ENCODE measurements around the gene CD72.

CD72 gene, protein sequence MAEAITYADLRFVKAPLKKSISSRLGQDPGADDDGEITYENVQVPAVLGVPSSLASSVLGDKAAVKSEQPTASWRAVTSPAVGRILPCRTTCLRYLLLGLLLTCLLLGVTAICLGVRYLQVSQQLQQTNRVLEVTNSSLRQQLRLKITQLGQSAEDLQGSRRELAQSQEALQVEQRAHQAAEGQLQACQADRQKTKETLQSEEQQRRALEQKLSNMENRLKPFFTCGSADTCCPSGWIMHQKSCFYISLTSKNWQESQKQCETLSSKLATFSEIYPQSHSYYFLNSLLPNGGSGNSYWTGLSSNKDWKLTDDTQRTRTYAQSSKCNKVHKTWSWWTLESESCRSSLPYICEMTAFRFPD

DNA sequence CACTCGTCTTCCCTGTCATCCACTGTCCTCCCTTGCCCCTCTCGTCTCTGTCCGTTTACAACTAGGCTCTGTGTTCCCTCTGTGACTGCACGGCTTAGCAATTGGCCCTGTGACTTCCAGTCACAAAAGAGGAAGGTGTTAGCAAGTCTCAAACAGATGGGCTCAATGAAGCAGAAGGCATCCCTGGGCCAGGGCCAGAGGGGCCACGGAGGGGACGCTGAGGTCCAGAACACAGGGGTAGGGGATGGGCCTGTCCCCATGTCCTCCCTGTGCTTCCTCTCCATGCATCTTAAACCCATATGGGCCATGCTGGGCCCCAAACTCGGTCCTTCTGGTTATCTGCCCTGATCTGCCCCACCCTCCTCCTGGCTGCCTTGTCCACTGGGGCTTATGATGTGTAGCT is at the start of gene CD72:
Gene CD72 (minus strand): TSS at position 89 of the 403 bp plus-strand sequence. CDS start 110 bp downstream, outside the sequence.
- no peak for DNase-seq (ENCODE audit: low spot score)

DNA sequence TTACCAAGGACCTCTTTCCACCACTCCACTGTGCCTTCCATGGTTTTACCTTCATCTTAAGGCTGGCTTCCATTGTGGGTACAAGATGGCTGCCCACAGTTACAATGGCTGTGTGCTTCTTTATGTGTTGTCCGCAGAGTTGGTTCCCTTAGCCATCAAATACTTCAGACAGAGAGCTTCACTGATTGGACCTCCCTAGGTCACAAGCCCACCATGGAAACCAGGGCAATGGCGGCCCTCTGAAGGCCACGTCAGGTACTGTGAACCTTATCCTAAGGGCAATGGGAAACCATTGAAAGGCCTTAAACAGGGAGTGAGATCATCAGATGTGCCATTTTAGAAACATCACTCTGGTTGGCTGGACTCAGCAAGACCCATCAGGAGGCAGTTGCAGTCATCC is 49.7 kb upstream of the CD72 start:
- no peak for DNase-seq (ENCODE audit: low spot score)

DNA sequence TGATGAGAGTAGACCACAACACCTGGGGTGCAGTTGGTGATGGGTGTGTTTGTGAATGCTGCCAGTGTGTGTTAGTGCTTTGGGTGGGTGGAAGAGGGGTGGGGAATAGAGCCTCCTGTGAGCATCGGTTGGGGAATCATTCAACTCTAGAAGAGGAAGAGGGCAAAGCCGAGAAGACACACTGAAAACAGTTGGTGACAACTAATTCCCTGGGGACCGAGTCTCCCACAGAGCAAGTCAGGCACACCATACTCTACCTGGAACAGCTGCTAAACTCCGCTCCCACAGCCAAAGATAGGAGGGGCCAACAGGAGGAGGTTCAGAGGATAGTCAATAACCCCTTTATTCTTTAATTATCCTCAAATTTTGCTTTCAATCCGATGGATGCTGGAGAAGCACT is 48.3 kb upstream of the CD72 start:
- no peak for DNase-seq (ENCODE audit: low spot score)

DNA sequence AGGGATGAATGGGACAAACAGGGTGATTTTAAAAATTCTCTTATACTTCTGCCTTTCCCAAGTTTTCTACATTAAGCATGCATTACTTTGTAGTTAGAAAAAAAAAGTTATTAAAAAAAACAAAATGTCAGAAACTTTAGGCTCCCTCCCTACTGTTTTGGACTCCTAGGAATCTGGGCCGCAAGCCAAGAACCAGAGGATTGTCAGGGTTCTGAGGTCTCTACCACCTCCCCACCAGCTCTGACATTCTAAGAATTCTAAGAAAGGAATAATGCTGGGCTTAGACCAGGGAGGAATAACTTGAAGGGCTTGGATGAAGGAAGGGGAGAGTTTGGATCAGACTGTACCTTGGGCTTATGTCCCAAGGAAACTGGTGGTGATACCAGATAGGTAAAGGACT is 47.8 kb upstream of the CD72 start:
- DNase-seq (ENCODE audit: low spot score) = no peak

DNA sequence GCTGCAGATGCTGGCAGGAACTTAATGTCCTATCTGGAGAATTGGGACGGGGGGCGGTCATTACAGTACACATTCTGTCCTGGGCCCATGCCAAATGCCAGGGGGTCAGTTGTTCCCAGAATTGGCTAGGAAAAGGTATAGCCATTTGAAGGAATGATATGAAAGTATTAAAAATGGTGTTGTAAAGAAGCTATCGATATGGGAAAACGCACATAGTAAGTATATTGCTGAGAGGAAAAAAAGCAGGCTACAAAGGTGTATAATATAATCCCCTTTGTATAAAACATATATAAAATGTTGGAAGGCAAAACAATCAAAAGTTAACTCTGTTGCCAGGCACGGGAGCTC is 47.2 kb upstream of the CD72 start:
- no peak for DNase-seq (ENCODE audit: low spot score)

DNA sequence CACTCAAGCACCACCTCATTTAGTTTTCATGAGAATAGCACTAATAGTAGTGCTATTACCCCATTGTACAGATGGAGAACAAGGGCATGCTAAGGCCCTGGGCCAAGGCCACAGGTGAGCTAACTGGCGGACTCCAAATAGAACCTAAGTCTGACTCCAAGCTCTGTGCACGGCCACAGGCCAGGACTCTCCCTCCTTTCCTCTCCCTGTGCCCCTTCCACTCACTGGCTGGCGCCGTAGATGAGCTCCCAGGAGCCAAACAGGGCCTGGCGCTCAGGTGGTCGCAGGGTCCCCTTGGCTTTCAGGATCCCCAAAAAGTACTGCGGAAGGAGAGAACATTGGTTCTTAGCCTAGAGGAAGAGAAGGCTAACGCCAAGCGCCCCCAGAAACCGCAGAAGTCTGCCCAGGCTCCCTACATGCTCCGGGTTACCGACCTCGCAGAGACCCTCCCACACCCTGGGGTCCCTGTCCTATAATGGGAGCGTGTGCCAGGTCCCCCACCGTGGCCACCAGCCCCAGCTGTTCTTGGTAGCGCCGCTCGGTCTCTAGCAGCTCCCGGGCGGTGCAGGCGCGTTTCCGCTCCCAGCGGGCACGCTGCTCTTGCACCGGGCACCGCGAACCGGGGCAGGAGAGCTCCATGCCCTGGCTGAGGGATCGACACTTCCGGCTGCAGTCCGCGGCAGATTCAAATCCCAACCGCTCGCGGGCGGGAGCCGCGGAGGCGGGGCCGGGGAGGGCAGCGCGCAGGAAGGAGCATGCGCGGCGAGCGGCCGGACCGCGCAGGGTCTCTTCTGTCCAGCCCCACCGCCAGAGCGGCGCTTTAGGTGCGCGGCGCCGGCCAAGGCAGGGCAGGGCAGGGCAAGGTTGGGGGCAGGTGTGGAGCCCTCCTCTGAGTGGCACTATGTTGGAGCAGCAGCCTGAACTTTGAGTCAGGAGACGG is 46.6 kb upstream of the CD72 start, which contains the start of gene ARHGEF39:
Gene ARHGEF39 (minus strand): TSS at position 665 of the 940 bp plus-strand sequence. CDS start 26 bp downstream, at position 639.
- DNase-seq (ENCODE audit: low spot score) = peak; percentile 76

DNA sequence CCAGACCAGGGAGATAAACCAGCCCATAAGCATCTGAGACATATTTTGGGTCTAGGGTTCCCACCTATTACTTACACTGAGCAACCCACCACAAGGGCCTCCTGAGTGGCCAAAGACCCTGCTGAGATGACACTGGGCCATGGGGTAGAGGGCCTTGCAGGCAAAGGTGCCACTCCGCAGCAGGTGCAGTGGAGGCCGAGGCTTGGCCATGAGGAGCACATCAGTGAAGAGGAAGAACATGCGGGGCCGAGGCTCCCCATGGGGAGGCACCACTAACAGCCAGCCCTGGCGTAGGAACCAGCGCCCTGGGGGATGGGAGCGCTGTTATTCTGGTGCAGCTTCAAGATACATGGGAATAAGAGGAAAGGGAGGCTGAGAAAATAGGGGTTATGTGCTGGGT is 44.2 kb upstream of the CD72 start:
- DNase-seq (ENCODE audit: low spot score) = no peak

DNA sequence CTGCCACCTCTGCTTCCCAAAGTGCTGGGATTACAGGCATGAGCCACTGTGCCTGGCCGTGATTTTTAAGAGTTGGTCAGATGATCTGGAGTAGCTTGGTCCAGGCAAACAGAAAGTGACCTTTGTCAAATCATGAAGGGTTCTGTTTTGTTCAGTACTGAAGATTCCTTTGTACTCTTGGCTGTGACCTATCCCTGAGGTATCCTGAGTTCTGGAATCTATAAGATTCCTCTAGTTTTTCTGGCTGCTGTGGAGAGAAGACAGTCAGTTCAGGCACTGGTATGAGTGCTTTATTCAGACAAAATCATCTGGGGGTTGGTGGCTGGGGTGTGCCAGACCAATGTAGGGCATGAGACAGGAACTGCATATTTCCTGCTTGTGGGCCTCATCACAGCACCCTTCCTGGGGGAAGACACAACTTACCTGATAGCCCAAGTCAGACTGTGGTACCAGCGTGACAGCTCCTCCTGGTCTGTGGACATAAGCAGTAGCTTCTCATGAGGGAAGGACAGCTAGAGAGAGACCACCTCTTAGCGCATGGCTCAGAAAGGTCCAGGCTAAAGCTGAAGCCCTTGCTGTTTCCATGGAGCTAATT is 43.6 kb upstream of the CD72 start:
- no peak for DNase-seq (ENCODE audit: low spot score)

DNA sequence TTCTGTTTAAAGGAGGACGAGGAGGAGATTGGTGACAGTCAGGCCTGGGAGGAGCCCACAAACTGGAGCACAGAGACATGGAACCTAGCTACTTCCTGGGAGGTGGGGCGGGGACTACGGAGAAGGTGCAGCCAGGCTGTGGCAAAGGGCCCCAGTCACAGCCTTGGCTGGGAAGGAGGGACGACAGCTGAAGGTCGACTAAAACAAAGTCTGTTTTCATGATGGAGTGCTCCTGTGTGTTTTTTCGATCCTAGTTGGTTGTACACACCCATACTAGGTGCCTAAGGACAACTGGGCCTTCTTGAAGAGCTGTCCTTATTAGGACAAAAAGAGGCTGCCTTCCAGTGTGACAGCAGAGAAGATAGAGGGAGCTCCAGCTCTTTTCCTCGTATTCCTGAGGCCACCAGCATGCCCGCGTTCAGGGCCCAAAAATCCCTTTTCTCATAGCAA is 42.8 kb upstream of the CD72 start:
- DNase-seq (ENCODE audit: low spot score) = no peak

DNA sequence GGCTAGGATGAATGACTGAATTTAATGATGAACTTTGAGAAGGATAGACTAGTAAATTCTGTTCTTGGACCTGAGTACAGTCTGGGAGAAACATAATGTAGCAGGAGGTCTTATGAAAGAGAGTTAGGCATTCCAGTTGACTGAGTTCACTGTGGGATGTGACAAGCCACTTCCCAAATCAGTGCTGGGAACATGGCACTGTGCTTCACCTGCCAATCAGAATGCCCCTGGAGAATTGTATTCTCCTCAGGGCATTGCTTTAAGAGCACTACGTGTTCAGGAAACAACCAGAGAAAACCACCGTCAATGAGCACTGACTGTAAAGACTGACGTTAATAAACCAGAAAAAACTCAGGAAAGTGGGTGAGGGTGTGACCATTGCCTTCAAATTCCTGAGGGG is 41.1 kb upstream of the CD72 start:
- DNase-seq (ENCODE audit: low spot score) = no peak

DNA sequence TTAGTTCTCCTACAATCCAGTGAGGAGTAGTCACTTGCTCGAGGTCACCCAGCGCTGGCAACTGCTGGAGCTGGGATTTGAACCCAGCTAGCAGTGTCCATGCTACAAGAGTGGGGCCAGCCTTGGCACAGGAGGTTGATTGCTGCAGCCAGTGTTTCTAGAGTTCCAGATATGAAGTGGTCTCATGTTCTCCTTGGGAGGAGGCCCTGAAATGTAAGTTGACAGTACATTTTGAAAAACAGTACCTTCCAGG is 40.7 kb upstream of the CD72 start:
- no peak for DNase-seq (ENCODE audit: low spot score)

DNA sequence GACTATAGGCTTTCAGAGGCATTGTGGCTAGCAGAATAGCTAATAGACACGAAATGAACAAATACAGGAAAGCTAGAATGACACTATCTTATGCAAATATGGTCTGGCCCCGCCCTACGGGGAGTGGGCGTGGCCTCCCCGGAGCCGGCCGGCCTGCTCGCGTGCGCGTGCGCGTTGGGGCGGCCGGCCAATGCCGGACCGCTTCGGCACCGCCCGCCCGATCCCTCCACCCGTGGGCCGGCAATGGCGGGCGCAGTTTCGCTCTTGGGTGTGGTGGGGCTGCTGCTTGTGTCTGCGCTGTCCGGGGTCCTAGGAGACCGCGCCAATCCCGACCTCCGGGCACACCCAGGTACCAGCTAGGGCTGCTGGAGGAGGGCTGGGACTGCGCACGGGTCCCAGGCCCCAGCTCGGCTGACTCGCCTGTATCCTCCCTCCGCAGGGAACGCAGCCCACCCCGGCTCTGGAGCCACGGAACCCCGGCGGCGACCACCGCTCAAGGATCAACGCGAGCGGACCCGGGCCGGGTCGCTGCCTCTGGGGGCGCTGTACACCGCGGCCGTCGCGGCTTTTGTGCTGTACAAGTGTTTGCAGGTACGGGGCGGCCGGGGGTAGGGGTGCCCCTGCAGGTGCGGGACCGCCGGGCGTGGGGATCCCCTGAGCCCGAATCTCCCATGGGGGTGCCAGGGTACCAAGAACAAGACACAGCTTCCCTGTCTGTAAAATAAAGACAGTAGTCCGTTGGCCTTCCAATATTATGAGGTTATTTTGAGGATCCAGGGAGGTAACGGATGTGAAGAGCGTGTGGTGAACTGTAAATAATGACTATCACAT is 40.1 kb upstream of the CD72 start, which contains the start of gene CCDC107:
Gene CCDC107 (plus strand): TSS at position 156 of the 831 bp plus-strand sequence. CDS start 88 bp downstream, at position 244.
- DNase-seq (ENCODE audit: low spot score) = peak; percentile 92

DNA sequence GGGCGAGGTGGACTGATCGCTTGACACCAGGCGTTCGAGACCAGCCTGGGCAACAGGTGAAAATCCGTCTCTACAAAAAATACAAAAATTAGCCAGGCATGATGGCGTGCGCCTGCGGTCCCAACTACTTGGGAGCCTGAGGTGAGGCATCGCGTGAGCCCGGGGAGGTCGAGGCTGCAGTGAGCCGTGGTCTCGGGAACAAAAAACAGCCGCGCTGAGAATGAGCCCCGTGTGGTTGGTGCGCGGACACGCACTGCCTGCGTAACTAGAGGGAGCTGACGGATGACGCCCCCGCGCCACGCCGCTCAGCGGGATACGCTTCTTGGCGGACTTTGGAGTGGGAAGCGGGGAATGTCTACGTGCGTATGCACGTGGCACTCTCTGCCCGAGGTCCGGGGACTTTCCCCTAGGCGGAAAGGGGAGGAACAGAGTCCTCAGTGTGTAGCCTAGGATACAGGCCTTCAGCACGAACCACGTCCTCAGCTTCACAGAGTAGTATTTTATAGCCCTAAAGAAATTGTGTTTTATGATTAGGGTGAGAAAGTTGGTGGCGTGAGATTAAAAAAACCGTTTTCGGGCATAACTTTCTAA is 39.4 kb upstream of the CD72 start, which contains the start of gene RMRP:
Gene RMRP (minus strand): TSS at position 474 of the 591 bp plus-strand sequence.
- DNase-seq (ENCODE audit: low spot score) = peak; percentile 97

DNA sequence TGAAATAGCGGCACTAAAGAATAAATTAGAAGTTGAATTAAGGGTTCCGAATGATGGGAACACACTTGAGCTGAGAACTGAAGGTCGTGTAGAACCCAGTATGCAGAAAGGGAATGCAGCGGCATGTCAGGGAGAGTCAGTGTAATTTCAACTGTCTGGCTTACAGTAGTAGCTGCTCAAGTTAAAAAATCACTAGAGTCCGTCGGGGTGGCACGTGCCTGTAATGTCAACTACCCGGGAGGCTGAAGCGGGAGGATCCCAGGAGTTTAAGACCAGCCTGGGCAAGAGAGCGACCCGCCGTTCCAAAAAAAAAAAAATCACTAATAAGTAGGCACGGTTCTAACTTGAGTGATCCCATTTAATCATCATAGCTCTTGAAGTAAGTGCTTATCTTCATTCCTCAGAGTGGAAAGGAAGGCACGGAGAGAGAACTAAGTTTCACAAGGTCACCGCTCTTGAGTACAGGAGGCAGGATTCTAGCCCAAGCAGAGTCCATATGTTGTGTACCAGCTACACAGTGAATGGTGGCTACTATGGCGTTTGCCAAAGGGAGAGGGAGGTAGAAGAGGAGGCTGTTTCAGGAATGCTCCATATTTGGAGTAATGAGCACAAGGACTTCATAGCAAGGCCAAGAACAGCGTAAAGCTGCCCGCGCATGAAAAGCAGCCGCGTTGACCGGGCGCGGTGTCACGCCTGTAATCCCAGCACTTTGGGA is 38.8 kb upstream of the CD72 start:
- no peak for DNase-seq (ENCODE audit: low spot score)

DNA sequence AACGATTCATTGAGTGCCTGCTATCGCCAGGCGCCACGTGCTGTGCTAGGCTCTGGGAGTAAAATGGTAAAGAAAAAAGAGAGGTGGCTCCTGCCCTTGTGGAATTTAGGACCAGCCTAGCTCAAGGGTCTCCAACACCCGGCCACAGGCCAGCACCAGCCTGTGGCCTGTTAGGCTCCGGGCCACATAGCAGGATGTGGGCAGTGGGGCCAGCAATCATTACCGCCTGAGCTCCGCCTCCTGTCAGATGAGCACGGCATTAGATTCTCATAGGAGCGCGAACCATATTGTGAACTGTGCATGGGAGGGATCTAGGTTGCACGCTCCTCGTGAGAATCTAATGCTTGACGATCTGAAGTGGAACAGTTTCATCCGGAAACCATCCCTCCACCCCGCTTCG is 38.1 kb upstream of the CD72 start:
- no peak for DNase-seq (ENCODE audit: low spot score)

DNA sequence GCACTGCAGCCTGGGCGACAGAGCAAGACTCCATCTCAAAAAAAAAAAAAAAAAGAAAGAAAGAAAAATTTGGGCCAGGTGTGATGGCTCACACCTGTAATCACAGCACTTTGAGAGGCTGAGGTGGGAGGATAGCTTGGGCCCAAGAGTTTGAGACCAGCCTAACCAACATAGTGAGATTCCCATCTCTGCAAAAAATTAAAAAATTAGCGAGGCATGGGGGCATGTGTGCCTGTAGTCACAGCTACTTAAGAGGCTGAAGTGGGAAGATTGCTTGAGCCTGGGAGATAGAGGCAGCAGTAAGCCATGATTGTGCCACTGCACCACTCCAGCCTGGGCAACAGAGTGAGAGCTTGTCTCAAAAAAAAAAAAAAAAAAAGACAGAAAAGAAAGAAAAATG is 35.4 kb upstream of the CD72 start:
- DNase-seq (ENCODE audit: low spot score) = no peak

DNA sequence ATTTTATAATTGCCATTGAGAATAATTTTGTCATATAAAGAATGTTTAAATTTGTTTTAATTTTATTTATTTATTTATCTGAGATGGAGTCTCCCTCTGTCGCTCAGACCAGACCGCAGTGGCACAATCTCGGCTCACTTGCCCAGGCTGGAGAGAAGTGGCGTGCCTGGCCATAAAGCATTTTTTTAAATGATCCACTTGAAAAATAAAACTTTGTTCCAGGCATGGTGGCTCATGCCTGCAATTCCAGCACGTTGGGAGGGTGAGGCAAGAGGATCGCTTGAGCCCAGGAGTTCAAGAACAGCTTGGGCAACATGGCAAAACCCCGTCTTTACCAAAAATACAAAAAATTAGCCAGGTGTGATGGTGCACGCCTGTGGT is 34.6 kb upstream of the CD72 start:
- DNase-seq (ENCODE audit: low spot score) = no peak

DNA sequence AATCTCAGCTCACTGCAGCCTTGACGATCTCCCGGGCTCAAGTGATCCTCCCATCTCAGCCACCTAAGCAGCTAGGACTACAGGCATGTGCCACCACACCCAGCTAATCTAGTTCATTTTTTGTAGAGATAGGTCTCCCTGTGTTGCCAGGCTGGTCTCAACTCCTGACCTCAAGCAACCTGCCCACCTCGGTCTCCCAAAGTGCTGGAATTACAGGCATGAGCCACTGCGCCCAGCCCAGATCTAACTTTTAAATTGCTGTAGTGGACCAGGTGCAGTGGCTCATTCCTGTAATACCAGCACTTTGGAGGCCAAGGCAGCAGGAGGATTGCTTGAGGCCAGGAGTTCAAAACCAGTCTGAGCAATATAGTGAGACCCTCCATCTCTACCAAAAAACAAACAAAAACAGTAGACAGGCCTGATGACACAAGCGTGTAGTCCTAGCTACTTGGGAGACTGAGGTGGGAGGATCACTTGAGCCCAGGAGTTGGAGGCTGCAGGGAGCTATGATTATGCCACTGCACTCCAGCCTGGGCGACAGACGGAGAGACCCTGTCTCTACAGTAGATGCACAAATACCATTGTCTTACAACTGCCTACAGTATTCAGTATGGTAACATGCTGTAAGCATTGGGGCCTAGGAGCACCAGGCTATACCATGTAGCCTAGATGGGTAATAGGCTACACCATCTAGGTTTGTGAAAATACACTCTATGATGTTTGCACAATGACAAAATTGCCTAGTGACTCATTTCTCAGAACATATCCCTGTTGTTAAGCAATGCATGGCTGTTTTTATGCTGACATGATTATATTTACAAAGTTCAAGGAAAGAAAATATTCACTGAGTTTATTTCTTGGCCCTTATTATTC is 34.0 kb upstream of the CD72 start:
- no peak for DNase-seq (ENCODE audit: low spot score)

DNA sequence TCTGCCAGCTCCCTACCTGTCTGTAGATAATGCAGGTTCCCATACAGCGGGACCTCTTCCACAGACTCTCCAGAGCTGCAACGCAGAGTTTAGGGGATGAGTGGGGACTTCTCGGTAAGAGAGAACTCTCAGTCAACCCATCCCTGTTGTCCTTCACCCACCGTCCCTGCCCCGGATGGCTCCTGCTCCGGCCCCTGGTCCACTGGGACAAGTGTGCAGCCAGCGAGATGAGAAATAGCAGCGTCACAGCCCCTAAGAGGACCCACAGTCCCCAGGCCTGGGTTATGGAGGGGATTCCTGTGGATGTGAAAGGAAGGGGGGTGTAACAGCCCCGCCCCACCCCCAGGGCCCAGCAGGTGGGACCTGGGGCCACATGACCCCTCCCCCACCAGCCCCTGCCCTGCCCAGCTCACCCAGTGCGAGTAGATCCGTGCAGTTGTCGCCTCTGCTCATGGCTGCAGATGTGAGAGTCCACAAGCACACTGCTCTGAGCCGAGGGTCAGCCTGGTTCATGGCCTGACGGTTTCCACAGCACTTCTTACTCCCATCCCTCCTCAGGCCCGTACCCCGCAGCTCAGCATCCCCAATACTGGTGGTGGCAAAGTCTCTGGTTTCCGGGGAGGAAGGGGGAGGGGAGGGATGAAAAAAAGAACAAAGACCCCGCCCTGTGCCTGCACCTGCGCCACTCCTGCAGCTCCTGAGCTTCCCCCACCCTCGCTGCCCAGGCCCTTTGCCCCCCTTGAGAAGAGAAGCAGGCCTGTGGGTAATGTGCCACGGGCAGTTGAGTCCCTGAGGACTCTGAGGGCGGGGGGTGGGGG is 32.3 kb upstream of the CD72 start, which contains the start of gene SIT1:
Gene SIT1 (minus strand): TSS at position 591 of the 818 bp plus-strand sequence. CDS start 78 bp downstream, at position 513.
- DNase-seq (ENCODE audit: low spot score) = no peak
